B cell (primary cell): ENCODE results near the gene RIC8A. TPM values are rescaled to one million over a fixed set of nuclear protein-coding genes. Genes with fewer than 3 reads are reported as not detected.

ENCODE experiments used
- ATAC-seq: fragments of 200-7000 bp; cut with Tn5 transposase; one replicate; pipeline ENCODE4 v1.10.0; 2021; ENCODE audit warnings: low read depth, mild to moderate bottlenecking, moderate number of reproducible peaks, moderate library complexity
- CTCF ChIA-PET: fragments of 350-600 bp; sonication (Branson Sonifier 250); formaldehyde crosslinking; loops from one replicate; lab custom pipeline; 2021; ENCODE audit warnings: antibody characterized with exemption, inconsistent platforms; lab: Charles Lee
- POLR2A ChIA-PET: fragments of 350-600 bp; sonication (Branson Sonifier 250); formaldehyde crosslinking; loops from one replicate; lab custom pipeline; 2021; ENCODE audit warnings: antibody characterized with exemption; lab: Charles Lee
- DNase-seq: peaks from one replicate; pipeline ENCODE4 v3.0.0; 2013
- H2AFZ ChIP-seq: 2 replicates; pipeline ENCODE4 v1.6.1; 2012; ENCODE audit warnings: mild to moderate bottlenecking, low read depth, low read length; ENCODE audit not compliant: insufficient read depth, poor library complexity, severe bottlenecking
- H3K27ac ChIP-seq, 2 donors: 1 replicate in 1 of 2; 2 replicates in 1 of 2; pipeline ENCODE4 v1.5.1; 2012 to 2013; ENCODE audit warnings: low read length in 2 of 2, mild to moderate bottlenecking in 2 of 2, moderate library complexity in 1 of 2
- H3K27me3 ChIP-seq, 4 experiments: fragments of 200-600 bp in 1 of 4; sonication (generic) in 1 of 4; replicated peaks in 1 of 4; 1 replicate in 2 of 4; 2 replicates in 2 of 4; pipeline versions ENCODE4 v1.6.1 to v1.7.0; 2013 to 2016; ENCODE audit warnings: low read length in 3 of 4, mild to moderate bottlenecking in 2 of 4, mixed read lengths in 1 of 4, moderate library complexity in 1 of 4; ENCODE audit not compliant: insufficient read depth in 4 of 4, control insufficient read depth in 3 of 4; ENCODE audit errors: control extremely low read depth in 1 of 4
- H3K36me3 ChIP-seq, 2 experiments: replicated peaks in 1 of 2; 1 replicate in 1 of 2; 2 replicates in 1 of 2; pipeline versions ENCODE4 v1.6.1 to v1.7.1; 2013; ENCODE audit warnings: low read length in 1 of 2; ENCODE audit not compliant: insufficient read depth in 2 of 2, control insufficient read depth in 1 of 2; ENCODE audit errors: control extremely low read depth in 1 of 2, extremely low read depth in 1 of 2
- H3K4me1 ChIP-seq, 2 donors: fragments of 200-600 bp in 1 of 2; sonication (generic) in 1 of 2; 1 replicate in 1 of 2; 2 replicates in 1 of 2; pipeline versions ENCODE4 v1.5.1 to v1.6.1; 2013 to 2017; ENCODE audit warnings: low read length in 2 of 2; ENCODE audit not compliant: control insufficient read depth in 2 of 2, insufficient read depth in 2 of 2
- H3K4me2 ChIP-seq: replicated peaks from 2 replicates; pipeline ENCODE3; 2012; ENCODE audit warnings: mild to moderate bottlenecking, low read depth, low read length; ENCODE audit not compliant: poor library complexity, severe bottlenecking
- H3K4me3 ChIP-seq, 5 experiments: fragments of 200-600 bp in 1 of 5; sonication (generic) in 1 of 5; 1 replicate in 3 of 5; 2 replicates in 2 of 5; pipeline versions ENCODE4 v1.5.1 to v1.7.0; 2011 to 2016; ENCODE audit warnings: low read length in 4 of 5, mild to moderate bottlenecking in 4 of 5, low read depth in 2 of 5, control low read depth in 1 of 5, moderate library complexity in 1 of 5; ENCODE audit not compliant: insufficient read depth in 1 of 5; ENCODE audit errors: control extremely low read depth in 1 of 5, extremely low read depth in 1 of 5
- H3K79me2 ChIP-seq: fragments of 200-600 bp; sonication (generic); one replicate; pipeline ENCODE4 v1.6.0; 2016; ENCODE audit warnings: low read length; ENCODE audit not compliant: control insufficient read depth, insufficient read depth
- H3K9ac ChIP-seq: fragments of 200-600 bp; sonication (generic); 2 replicates; pipeline ENCODE4 v1.6.1; 2017; ENCODE audit warnings: mild to moderate bottlenecking, low read length, moderate library complexity
- H3K9me3 ChIP-seq, 3 donors: one replicate each; pipeline versions ENCODE4 v1.6.1 to v1.7.1; 2013; ENCODE audit warnings: low read length in 2 of 3; ENCODE audit not compliant: control insufficient read depth in 2 of 3, insufficient read depth in 1 of 3; ENCODE audit errors: control extremely low read depth in 1 of 3
- H4K20me1 ChIP-seq: 2 replicates; pipeline ENCODE4 v1.6.0; 2012; ENCODE audit warnings: mild to moderate bottlenecking, low read length; ENCODE audit not compliant: insufficient read depth, control insufficient read depth, poor library complexity, severe bottlenecking
- H3K27ac Mint-ChIP-seq: one replicate; pipeline ENCODE4 v1.8.0; 2021; ENCODE audit warnings: mixed read lengths
- H3K27me3 Mint-ChIP-seq: one replicate; pipeline ENCODE4 v1.8.0; 2021; ENCODE audit warnings: mixed read lengths
- H3K4me1 Mint-ChIP-seq: one replicate; pipeline ENCODE4 v1.8.0; 2021; ENCODE audit warnings: mixed read lengths
- H3K4me3 Mint-ChIP-seq: one replicate; pipeline ENCODE4 v1.8.0; 2021; ENCODE audit warnings: mixed read lengths
- H3K9me3 Mint-ChIP-seq: one replicate; pipeline ENCODE4 v1.8.0; 2022; ENCODE audit warnings: mixed read lengths; ENCODE audit not compliant: insufficient read depth
- EZH2 ChIP-seq: IDR thresholded peaks from 2 replicates; pipeline ENCODE4 v1.6.1; 2012; ENCODE audit warnings: borderline replicate concordance, low read depth, mild to moderate bottlenecking, moderate library complexity, low read length; ENCODE audit not compliant: insufficient read depth, poor library complexity, severe bottlenecking
- WGBS: methylation state at CpG from one replicate; pipeline ENCODE4 v1.1.5; 2013; ENCODE audit warnings: missing lambda C conversion rate; ENCODE audit not compliant: insufficient coverage; 5-methylcytosine and 5-hydroxymethylcytosine counted together
- intact Hi-C: fragments of 100-400 bp; cut with micrococcal nuclease; formaldehyde crosslinking; loops from one replicate; pipeline ENCODE4 v1.10.0; 2022
- polyA plus RNA-seq: library from polyadenylated mRNA; depleted of rRNA; stranded (reverse); fragments of >200 nt; gene quantifications from 2 replicates; pipeline ENCODE4 v1.2.3, GENCODE V29; 2012
- total RNA-seq, 2 donors: library from RNA; stranded (reverse); fragments of 120-200 nt in 1 of 2; gene quantifications; 1 replicate in 1 of 2; 2 replicates in 1 of 2; pipeline versions ENCODE4 v1.2.3 to v1.2.4, GENCODE V29; 2013 to 2022
- TF ChIP-seq, protein P1 (sequence below): fragments of 200-600 bp; IDR thresholded peaks from one replicate; pipeline ENCODE4 v1.8.0; 2022; ENCODE audit warnings: antibody characterized with exemption, mild to moderate bottlenecking

Gene RIC8A
- total and polyA plus RNA-seq, 2 donors (not counting 1 experiment from before 2014, with no cell fraction given): 100 to 102 TPM

GRCh38 chr11:232783-233565 is 25.5 kb downstream of the RIC8A start:
- Mint-ChIP-seq H3K4me1 (peaks cover 22% of the 10 kb centered on the region), H3K9me3 (no peaks in the 10 kb centered on the region), H3K27me3 (no peaks in the 10 kb centered on the region), H3K4me3 (no peak overlapping the region), H3K27ac (no peak overlapping the region)
- no peak overlapping the region for H3K4me3 ChIP-seq
- no peak for ATAC-seq
- ChIA-PET CTCF (no interaction called here), POLR2A (interaction anchor here (1.3 kb wide), 1 partner anchor 26 kb away, joined by 3 read pairs; the partner anchor contains the start of gene BET1L)
- H3K4me2 ChIP-seq: no peak overlapping the region
- H3K27me3 ChIP-seq: no peaks in the 10 kb centered on the region
- no peak for DNase-seq
- H3K36me3 ChIP-seq: peaks cover 0 to 12% of the 10 kb centered on the region in 2 experiments
- H2AFZ ChIP-seq: no peak overlapping the region
- H3K4me1 ChIP-seq: peaks cover 15 to 17% of the 10 kb centered on the region in 2 donors
- no peaks in the 10 kb centered on the region for H3K9me3 ChIP-seq
- peaks cover 25% of the 10 kb centered on the region for H3K79me2 ChIP-seq
- TF ChIP-seq, protein P1, sequence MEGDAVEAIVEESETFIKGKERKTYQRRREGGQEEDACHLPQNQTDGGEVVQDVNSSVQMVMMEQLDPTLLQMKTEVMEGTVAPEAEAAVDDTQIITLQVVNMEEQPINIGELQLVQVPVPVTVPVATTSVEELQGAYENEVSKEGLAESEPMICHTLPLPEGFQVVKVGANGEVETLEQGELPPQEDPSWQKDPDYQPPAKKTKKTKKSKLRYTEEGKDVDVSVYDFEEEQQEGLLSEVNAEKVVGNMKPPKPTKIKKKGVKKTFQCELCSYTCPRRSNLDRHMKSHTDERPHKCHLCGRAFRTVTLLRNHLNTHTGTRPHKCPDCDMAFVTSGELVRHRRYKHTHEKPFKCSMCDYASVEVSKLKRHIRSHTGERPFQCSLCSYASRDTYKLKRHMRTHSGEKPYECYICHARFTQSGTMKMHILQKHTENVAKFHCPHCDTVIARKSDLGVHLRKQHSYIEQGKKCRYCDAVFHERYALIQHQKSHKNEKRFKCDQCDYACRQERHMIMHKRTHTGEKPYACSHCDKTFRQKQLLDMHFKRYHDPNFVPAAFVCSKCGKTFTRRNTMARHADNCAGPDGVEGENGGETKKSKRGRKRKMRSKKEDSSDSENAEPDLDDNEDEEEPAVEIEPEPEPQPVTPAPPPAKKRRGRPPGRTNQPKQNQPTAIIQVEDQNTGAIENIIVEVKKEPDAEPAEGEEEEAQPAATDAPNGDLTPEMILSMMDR: no peak
- no peak for TF ChIP-seq EZH2
- WGBS: 96% methylated on average over 20 of the region's 20 CpGs
- peaks cover 8% of the 10 kb centered on the region for H4K20me1 ChIP-seq
- no peak overlapping the region for H3K27ac ChIP-seq
- intact Hi-C loops: no loop called here
- H3K9ac ChIP-seq: no peak overlapping the region

- no peaks in the 10 kb centered on the region for H3K27me3 ChIP-seq
- H2AFZ ChIP-seq: no peak overlapping the region
- H3K9me3 Mint-ChIP-seq: no peaks in the 10 kb centered on the region
- ChIA-PET POLR2A (interaction anchor here (0.6 to 3.4 kb wide), 3 partner anchors 28 to 33 kb away, joined by 3 to 25 read pairs (median 12); partner anchors contain the start of genes BET1L and RIC8A), CTCF (interaction anchor here (1.0 kb wide), 2 partner anchors 27 to 45 kb away, joined by 3 read pairs; no protein-coding TSS in a partner anchor)
- H3K79me2 ChIP-seq: peaks cover 41% of the 10 kb centered on the region
- no peak for DNase-seq
- H3K4me3 ChIP-seq: peak overlapping the region in 3 of 5 experiments; percentile 62 to 81 (median 75)
- intact Hi-C loops: loop anchor here (5.0 kb wide), 1 partner anchor 52 kb away; the partner anchor contains the start of gene PGGHG
- 90% methylated on average over 7 of the region's 8 CpGs for WGBS
- peak overlapping the region; percentile 80 for H3K9ac ChIP-seq
- ATAC-seq: no peak
- H3K4me1 ChIP-seq: peaks cover 18 to 22% of the 10 kb centered on the region in 2 donors
- H3K4me2 ChIP-seq: peak overlapping the region; percentile 76
- H3K27ac ChIP-seq: peak overlapping the region in 1 of 2 donors; percentile 82
- H3K27ac Mint-ChIP-seq: peak overlapping the region; percentile 89
- H3K4me3 Mint-ChIP-seq: peak overlapping the region; percentile 99
- peaks cover 4 to 14% of the 10 kb centered on the region in 2 experiments for H3K36me3 ChIP-seq
- TF ChIP-seq, protein P1: no peak
- no peak for TF ChIP-seq EZH2
- no peaks in the 10 kb centered on the region for H3K27me3 Mint-ChIP-seq
- no peaks in the 10 kb centered on the region for H3K9me3 ChIP-seq
- peaks cover 23% of the 10 kb centered on the region for H4K20me1 ChIP-seq
- peaks cover 33% of the 10 kb centered on the region for H3K4me1 Mint-ChIP-seq
These were observed 27.7 kb downstream of the RIC8A start for GRCh38 chr11:235180-235579.
